ENCODE data around the gene CATSPERZ. TPM values are rescaled to one million over a fixed set of nuclear protein-coding genes. Genes with fewer than 3 reads are reported as not detected.

The CATSPERZ gene
- total RNA-seq, 1 donor from 2014 or later, result 0.59 TPM

- peaks cover 10% of the 10 kb centered on the region for H3K4me1 Mint-ChIP-seq (ENCODE audit: low read depth)
- H3K27me3 Mint-ChIP-seq (ENCODE audit: low read depth), result no peaks in the 10 kb centered on the region
- intact Hi-C loops (cut with micrococcal nuclease), result no loop called here
Measured at GRCh38 chr11:64352995-64353714, 53.0 kb downstream of the CATSPERZ start.

GRCh38 chr11:64353715-64354506 is 53.8 kb downstream of the CATSPERZ start:
- no peak for DNase-seq (ENCODE audit: low spot score)
- Mint-ChIP-seq H3K36me3 (ENCODE audit: low read depth) (peaks cover 17% of the 10 kb centered on the region), H3K4me3 (ENCODE audit: low read depth) (no peak overlapping the region), H3K9me3 (no peaks in the 10 kb centered on the region), H3K4me1 (ENCODE audit: low read depth) (peaks cover 12% of the 10 kb centered on the region), H3K27ac (no peak overlapping the region), H3K27me3 (ENCODE audit: low read depth) (no peaks in the 10 kb centered on the region)
- intact Hi-C loops (cut with micrococcal nuclease), result no loop called here

More at GRCh38 chr11:64352995-64353714, 53.0 kb downstream of the CATSPERZ start:
- H3K4me3 Mint-ChIP-seq (ENCODE audit: low read depth), result no peak overlapping the region
- H3K27ac Mint-ChIP-seq, result no peak overlapping the region
- no peaks in the 10 kb centered on the region for H3K9me3 Mint-ChIP-seq
- H3K36me3 Mint-ChIP-seq (ENCODE audit: low read depth), result peaks cover 21% of the 10 kb centered on the region
- DNase-seq (ENCODE audit: low spot score), result no peak

Other genes starting within 250 kb of the CATSPERZ start
- 23.4 and 26.7 TPM in 2 replicates for gene MACROD1, start 134.2 kb upstream of the CATSPERZ start, total RNA-seq
- 480 and 484 TPM in 2 replicates for gene STIP1, start 114.2 kb upstream of the CATSPERZ start, total RNA-seq
- gene FERMT3, start 93.6 kb upstream of the CATSPERZ start, total RNA-seq, result 197 and 202 TPM in 2 replicates
- 33.7 and 35.5 TPM in 2 replicates for gene TRPT1, start 74.2 kb upstream of the CATSPERZ start, total RNA-seq
- gene NUDT22, start 74.1 kb upstream of the CATSPERZ start, total RNA-seq, result 72.8 and 77.0 TPM in 2 replicates
- 24.5 and 25.8 TPM in 2 replicates for gene DNAJC4, start 69.8 kb upstream of the CATSPERZ start, total RNA-seq
- 67.4 and 82.0 TPM in 2 replicates for gene VEGFB, start 65.8 kb upstream of the CATSPERZ start, total RNA-seq
- gene FKBP2, start 59.3 kb upstream of the CATSPERZ start, total RNA-seq, result 36.6 and 37.1 TPM in 2 replicates
- 262 and 273 TPM in 2 replicates for gene PPP1R14B, start 53.4 kb upstream of the CATSPERZ start, total RNA-seq
- 21.0 and 23.4 TPM in 2 replicates for gene PLCB3, start 48.8 kb upstream of the CATSPERZ start, total RNA-seq
- 33.2 and 34.7 TPM in 2 replicates for gene BAD, start 15.7 kb upstream of the CATSPERZ start, total RNA-seq
- 32.7 and 38.0 TPM in 2 replicates for gene GPR137, start 14.5 kb upstream of the CATSPERZ start, total RNA-seq
- not detected in 2 replicates for gene KCNK4, start 9.1 kb upstream of the CATSPERZ start, total RNA-seq
- gene ESRRA, start 5.2 kb downstream of the CATSPERZ start, total RNA-seq, result 49.4 and 54.6 TPM in 2 replicates
- gene TRMT112, start 17.2 kb downstream of the CATSPERZ start, total RNA-seq, result 290 and 291 TPM in 2 replicates
- gene PRDX5, start 17.8 kb downstream of the CATSPERZ start, total RNA-seq, result 112 and 118 TPM in 2 replicates
- gene CCDC88B, start 39.8 kb downstream of the CATSPERZ start, total RNA-seq, result 127 and 128 TPM in 2 replicates
- gene RPS6KA4, start 58.8 kb downstream of the CATSPERZ start, total RNA-seq, result 38.7 and 43.7 TPM in 2 replicates